ENCODE measurements around the gene AKAP14.
"Not testable (repeated sequence)": the region's sequence is repeated elsewhere in the genome, so short reads cannot be mapped to it uniquely, and the experiment has no call there.

Gene AKAP14

GRCh38 chrX:119900976-119901375 is 5.3 kb downstream of the AKAP14 start:
- H3K27ac ChIP-seq, result no peak overlapping the region
- TF ChIP-seq, protein P1, sequence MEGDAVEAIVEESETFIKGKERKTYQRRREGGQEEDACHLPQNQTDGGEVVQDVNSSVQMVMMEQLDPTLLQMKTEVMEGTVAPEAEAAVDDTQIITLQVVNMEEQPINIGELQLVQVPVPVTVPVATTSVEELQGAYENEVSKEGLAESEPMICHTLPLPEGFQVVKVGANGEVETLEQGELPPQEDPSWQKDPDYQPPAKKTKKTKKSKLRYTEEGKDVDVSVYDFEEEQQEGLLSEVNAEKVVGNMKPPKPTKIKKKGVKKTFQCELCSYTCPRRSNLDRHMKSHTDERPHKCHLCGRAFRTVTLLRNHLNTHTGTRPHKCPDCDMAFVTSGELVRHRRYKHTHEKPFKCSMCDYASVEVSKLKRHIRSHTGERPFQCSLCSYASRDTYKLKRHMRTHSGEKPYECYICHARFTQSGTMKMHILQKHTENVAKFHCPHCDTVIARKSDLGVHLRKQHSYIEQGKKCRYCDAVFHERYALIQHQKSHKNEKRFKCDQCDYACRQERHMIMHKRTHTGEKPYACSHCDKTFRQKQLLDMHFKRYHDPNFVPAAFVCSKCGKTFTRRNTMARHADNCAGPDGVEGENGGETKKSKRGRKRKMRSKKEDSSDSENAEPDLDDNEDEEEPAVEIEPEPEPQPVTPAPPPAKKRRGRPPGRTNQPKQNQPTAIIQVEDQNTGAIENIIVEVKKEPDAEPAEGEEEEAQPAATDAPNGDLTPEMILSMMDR (conservative IDR thresholded peaks at IDR 0.05), result no peak

DNA sequence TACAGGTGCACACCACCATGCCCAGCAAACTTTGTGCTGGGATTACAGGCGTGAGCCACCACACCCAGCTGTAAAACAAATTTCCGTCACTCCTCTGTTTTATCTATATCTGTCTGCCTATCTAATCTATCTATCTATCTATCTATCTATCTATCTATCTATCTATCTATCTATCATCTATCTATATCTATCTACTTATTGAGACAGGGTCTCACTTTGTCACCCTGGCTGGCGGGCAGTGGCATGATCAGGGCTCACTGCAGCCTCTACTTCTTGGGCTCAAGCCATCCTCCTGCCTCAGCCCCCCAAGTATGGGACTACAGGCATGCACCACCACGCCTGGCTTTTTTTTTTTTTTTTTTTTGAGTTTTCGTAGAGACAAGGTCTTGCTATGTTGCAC is 20.6 kb downstream of the AKAP14 start:
- H3K27ac ChIP-seq, result no peak overlapping the region
- TF ChIP-seq, protein P1 (conservative IDR thresholded peaks at IDR 0.05), result no peak

- TF ChIP-seq, protein P1 (conservative IDR thresholded peaks at IDR 0.05), result no peak
Observed at GRCh38 chrX:119917877-119918276, 22.2 kb downstream of the AKAP14 start.

DNA sequence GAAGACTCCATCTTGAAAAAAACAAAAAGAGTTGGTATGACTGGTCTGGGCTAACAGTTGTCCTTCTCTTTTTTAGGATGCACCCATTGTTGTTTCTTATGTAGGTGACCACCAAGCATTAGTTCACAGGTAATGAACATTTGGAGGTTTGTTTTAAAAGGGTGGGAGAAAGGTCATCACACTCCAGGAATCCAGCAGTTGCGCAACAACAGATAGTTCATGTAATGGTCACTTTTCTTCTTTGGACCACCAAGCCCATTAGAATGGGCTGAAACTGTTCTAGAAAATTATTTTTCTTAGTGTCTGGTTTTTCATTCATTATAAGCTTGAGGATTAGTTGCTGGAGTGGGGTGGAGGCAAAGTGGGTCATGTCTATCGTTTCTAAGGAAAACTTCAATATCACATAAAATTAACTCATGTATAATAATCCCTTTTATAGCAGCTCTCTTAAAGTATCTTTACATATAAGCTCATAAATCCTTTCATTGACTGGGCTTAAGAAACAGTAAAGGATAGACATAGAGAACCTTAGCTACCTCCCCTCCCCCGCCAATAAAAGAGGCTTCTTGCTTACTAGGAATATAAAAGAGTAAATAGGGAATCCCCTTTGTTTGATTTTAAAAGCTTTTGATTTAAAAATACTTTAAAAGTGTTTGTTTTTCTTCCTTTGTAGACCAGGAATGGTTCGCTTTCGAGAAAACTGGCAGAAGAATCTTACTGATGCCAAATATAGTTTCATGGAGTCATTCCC is 24.3 kb downstream of the AKAP14 start:
- H3K27ac ChIP-seq, result no peak overlapping the region
- TF ChIP-seq, protein P1 (conservative IDR thresholded peaks at IDR 0.05), result no peak

More at GRCh38 chrX:119917877-119918276, 22.2 kb downstream of the AKAP14 start:
- H3K27ac ChIP-seq, result no peak overlapping the region

DNA sequence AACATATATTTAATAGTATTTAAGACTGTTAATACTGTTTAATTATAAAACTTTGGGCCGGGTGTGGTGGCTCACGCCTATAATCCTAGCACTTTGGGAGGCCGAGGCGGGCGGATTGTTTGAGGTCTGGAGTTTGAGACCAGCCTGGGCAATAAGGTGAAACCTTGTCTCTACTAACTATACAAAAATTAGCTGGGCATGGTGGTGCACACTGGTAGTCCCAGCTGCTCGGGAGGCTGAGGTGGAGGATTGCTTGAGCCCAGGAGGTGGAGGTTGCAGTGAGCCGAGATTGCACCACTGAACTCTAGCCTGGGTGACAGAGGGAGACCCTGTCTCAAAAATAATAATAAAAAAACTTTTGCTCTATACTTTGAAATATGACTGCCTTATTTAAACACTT is 26.7 kb downstream of the AKAP14 start:
- H3K27ac ChIP-seq, result not testable (repeated sequence)

DNA sequence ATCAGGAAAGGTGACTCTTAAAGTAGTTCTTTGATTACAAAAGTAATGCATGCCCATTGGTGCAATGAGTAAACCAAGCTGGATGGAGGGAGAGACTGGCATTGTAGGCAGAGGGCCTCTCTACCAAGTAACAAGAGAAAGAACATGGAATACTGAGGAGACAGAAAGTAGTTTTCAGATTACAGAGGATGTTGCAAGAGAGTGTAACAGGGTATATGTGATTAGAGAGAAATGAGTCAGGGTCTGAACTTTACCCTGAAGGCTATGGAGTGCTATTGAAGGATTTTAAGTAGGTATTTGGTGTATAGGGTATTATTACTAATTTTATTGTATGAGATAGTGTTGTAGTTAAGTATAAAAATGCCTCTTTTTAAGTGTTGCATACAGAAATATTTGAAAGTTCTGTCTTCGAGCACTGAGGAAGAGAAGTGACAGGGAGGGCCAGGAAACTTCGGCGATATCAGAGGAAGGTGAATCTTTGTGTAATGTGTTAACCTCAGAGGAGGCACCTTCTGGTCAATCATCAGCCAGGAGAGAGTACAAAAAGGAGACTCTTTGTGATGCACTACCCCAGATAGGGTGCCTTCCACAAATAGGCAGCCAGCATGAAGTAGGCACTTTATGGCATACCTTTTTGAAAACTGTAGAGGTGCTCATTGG is 39.7 kb downstream of the AKAP14 start:
- no peak overlapping the region for H3K27ac ChIP-seq
- TF ChIP-seq, protein P1 (conservative IDR thresholded peaks at IDR 0.05), result no peak

GRCh38 chrX:119941336-119941735 is 45.6 kb downstream of the AKAP14 start:
- TF ChIP-seq, protein P1 (conservative IDR thresholded peaks at IDR 0.05), result no peak

More at GRCh38 chrX:119941336-119941735, 45.6 kb downstream of the AKAP14 start:
- no peak overlapping the region for H3K27ac ChIP-seq
